Activated naive CD8-positive, alpha-beta T cell (primary cell): Measurements from ENCODE around the gene GARNL3.

Experiments
- H3K27ac Mint-ChIP-seq: one replicate; pipeline ENCODE4 v1.8.0; 2021; ENCODE audit warnings: mixed read lengths
- H3K27me3 Mint-ChIP-seq: one replicate; pipeline ENCODE4 v1.8.0; 2021; ENCODE audit warnings: mixed read lengths
- H3K36me3 Mint-ChIP-seq: one replicate; pipeline ENCODE4 v1.8.0; 2021; ENCODE audit warnings: mixed read lengths
- H3K4me1 Mint-ChIP-seq: one replicate; pipeline ENCODE4 v1.8.0; 2021; ENCODE audit warnings: low read depth, mixed read lengths
- H3K4me3 Mint-ChIP-seq: one replicate; pipeline ENCODE4 v1.8.0; 2021; ENCODE audit warnings: mild to moderate bottlenecking, mixed read lengths
- H3K9me3 Mint-ChIP-seq: one replicate; pipeline ENCODE4 v1.8.0; 2021; ENCODE audit warnings: low read depth, mixed read lengths

GARNL3 gene

GRCh38 chr9:127356906-127357305, 92.3 kb downstream of the GARNL3 start:
- H3K27ac Mint-ChIP-seq: no peak overlapping the region
- H3K4me1 Mint-ChIP-seq: no peaks in the 10 kb centered on the region

GRCh38 chr9:127358023-127358535, 93.5 kb downstream of the GARNL3 start:
- Mint-ChIP-seq H3K27me3 (peaks cover 14% of the 10 kb centered on the region), H3K27ac (no peak overlapping the region), H3K4me3 (no peak overlapping the region), H3K9me3 (no peaks in the 10 kb centered on the region), H3K4me1 (no peaks in the 10 kb centered on the region), H3K36me3 (peaks cover 6% of the 10 kb centered on the region)

More at GRCh38 chr9:127356906-127357305, 92.3 kb downstream of the GARNL3 start:
- Mint-ChIP-seq H3K4me3 (no peak overlapping the region), H3K27me3 (peaks cover 16% of the 10 kb centered on the region), H3K36me3 (peaks cover 6% of the 10 kb centered on the region), H3K9me3 (no peaks in the 10 kb centered on the region)

DNA sequence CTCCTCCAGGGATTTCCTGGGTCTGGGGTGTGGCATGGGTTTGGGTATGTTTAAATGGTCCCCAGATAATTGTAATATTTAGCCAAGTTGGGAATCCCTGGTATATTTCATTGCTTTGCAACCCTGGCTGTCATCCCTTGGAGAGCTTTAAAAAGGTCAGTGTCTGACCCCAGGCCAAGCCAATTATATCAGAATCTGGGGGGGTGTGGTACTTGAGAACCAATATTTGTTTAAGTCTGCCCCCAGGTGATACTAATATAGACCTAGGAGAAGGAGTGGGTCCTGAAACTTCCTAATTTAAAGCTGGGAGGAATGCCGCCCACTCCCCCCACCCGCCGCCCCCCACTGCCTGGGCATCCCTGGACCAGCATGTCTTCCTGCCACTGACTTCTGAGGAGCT, 94.2 kb downstream of the GARNL3 start:
- Mint-ChIP-seq H3K4me1 (no peaks in the 10 kb centered on the region), H3K36me3 (peaks cover 6% of the 10 kb centered on the region), H3K27ac (no peak overlapping the region), H3K27me3 (peaks cover 14% of the 10 kb centered on the region), H3K9me3 (no peaks in the 10 kb centered on the region), H3K4me3 (no peak overlapping the region)

DNA sequence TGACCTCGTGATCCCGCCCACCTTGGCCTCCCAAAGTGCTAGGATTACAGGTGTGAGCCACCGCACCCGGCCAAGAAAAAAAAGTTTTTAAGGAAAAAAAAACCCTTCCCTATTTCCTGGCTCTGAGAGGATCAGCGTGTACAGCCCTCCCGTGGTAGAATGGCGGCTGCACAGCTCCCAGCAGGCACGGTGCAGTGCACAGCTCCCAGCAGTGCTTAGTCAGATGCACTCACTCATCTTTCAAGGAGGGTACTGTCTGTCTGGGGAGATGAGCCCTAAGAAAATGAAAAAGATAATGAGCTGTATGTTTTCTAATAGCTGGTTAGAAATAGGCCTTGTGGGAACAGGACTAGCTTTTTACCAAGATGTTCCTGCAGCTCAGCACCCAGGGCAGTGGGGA, 95.7 kb downstream of the GARNL3 start:
- peaks cover 12% of the 10 kb centered on the region for H3K27me3 Mint-ChIP-seq
- no peaks in the 10 kb centered on the region for H3K9me3 Mint-ChIP-seq
- H3K27ac Mint-ChIP-seq: no peak overlapping the region
- no peaks in the 10 kb centered on the region for H3K4me1 Mint-ChIP-seq
- peaks cover 5% of the 10 kb centered on the region for H3K36me3 Mint-ChIP-seq
- H3K4me3 Mint-ChIP-seq: no peak overlapping the region

DNA sequence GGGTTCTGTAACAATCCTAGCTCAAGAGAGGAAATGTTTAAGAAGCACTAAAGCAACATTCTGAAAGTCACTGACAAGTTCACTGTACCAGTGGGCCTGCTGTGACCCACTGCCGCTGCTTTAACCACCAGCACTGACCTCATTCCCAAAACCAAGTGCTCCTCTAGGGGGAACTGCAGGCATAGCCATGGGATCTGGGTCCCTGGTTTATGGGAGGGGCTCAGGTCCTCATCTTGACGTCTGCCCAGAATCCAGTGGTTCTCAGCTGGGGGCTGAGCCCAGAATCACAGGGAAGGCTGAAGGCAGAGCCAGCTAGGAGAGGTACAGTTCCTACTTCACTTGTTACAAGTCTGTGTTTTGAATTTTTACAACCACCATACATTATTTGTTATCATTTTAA, 96.3 kb downstream of the GARNL3 start:
- H3K27ac Mint-ChIP-seq: no peak overlapping the region
- H3K4me3 Mint-ChIP-seq: no peak overlapping the region
- no peaks in the 10 kb centered on the region for H3K4me1 Mint-ChIP-seq
- H3K9me3 Mint-ChIP-seq: no peaks in the 10 kb centered on the region
- H3K36me3 Mint-ChIP-seq: peaks cover under 1% of the 10 kb centered on the region
- peaks cover 7% of the 10 kb centered on the region for H3K27me3 Mint-ChIP-seq

DNA sequence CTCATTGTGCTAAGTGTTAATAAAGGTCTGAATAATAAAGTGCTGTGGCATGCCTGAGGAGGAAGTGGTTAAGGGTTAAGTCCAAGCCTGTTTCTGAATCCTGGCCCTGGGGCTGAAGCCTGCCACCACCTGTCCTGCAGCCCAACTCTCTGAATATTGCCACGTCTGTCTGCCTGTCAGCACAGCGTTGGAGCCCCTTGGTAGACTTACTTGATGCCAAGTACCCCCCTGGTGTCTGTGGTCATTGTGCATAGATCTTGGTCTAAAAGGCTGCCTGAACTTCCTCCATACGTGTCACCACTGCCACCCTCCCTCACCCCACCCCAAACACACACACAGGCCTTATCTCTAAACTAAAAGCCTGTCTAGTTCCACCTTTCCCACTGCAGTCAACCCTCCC, 97.0 kb downstream of the GARNL3 start:
- Mint-ChIP-seq H3K4me3 (no peak overlapping the region), H3K27me3 (peaks cover 3% of the 10 kb centered on the region), H3K9me3 (no peaks in the 10 kb centered on the region), H3K36me3 (no peaks in the 10 kb centered on the region), H3K27ac (no peak overlapping the region), H3K4me1 (no peaks in the 10 kb centered on the region)

- Mint-ChIP-seq H3K27me3 (peaks cover 9% of the 10 kb centered on the region), H3K36me3 (no peaks in the 10 kb centered on the region), H3K4me1 (no peaks in the 10 kb centered on the region), H3K9me3 (no peaks in the 10 kb centered on the region), H3K4me3 (no peak overlapping the region), H3K27ac (no peak overlapping the region)
These were observed 98.3 kb downstream of the GARNL3 start for GRCh38 chr9:127362829-127363228.

- no peaks in the 10 kb centered on the region for H3K36me3 Mint-ChIP-seq
- no peak overlapping the region for H3K4me3 Mint-ChIP-seq
- H3K27me3 Mint-ChIP-seq: peaks cover 23% of the 10 kb centered on the region
- no peaks in the 10 kb centered on the region for H3K4me1 Mint-ChIP-seq
- H3K27ac Mint-ChIP-seq: no peak overlapping the region
- no peaks in the 10 kb centered on the region for H3K9me3 Mint-ChIP-seq
These were observed 100.9 kb downstream of the GARNL3 start for GRCh38 chr9:127365461-127365860.

DNA sequence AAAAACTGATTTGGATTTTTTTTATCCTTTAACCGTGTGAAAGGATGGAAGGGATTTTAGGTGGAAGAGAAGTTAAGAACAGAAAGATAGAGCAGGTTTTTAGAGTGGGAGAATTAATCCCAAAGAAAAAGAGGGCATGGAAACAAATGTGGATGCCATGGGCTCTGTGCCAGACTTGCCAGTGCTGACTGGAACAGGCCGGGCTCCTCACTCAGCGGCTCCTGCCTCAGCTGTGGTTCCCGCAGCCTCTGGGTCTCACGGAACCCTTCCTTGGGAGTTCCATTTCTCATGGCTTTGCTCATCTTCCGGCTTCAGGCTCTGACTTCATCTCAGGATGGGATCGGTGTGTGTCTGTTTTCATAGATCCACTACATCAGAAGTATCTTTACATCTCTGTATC, 102.0 kb downstream of the GARNL3 start:
- H3K4me1 Mint-ChIP-seq: no peaks in the 10 kb centered on the region
- H3K36me3 Mint-ChIP-seq: no peaks in the 10 kb centered on the region
- no peaks in the 10 kb centered on the region for H3K9me3 Mint-ChIP-seq
- no peak overlapping the region for H3K27ac Mint-ChIP-seq
- no peak overlapping the region for H3K4me3 Mint-ChIP-seq
- H3K27me3 Mint-ChIP-seq: peaks cover 32% of the 10 kb centered on the region

DNA sequence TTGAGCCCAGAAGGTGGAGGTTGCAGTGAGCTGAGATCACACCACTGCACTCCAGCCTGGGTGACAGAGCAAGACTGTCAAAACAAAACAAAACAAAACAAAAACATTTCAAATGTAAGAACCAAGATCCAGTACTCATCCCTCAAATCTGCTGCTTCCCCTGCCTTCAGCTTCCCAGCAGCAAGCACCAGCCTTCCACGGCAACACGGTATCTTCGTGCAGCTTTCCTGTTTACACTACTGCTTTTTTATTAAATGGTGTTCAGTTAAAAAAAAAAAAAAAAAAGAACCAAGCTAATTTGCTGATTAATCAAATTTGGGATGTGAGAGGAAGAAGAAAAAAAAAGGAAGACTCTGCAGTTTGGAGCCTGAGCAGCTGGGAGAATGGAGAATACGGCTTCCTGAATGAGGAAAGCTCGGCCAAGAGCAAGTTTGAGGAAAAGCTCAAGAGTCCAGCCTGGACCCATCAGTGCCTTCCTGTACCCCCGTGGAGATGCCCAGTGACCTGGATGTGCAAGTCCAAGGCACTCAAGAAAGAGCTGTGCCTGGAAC, 104.4 kb downstream of the GARNL3 start:
- H3K4me3 Mint-ChIP-seq: no peak overlapping the region
- H3K27me3 Mint-ChIP-seq: peaks cover 44% of the 10 kb centered on the region
- H3K27ac Mint-ChIP-seq: no peak overlapping the region
- H3K36me3 Mint-ChIP-seq: no peaks in the 10 kb centered on the region
- H3K4me1 Mint-ChIP-seq: no peaks in the 10 kb centered on the region
- no peaks in the 10 kb centered on the region for H3K9me3 Mint-ChIP-seq

- Mint-ChIP-seq H3K4me3 (no peak overlapping the region), H3K27me3 (peaks cover 47% of the 10 kb centered on the region), H3K9me3 (no peaks in the 10 kb centered on the region), H3K27ac (no peak overlapping the region), H3K4me1 (no peaks in the 10 kb centered on the region), H3K36me3 (no peaks in the 10 kb centered on the region)
These were observed 104.9 kb downstream of the GARNL3 start for GRCh38 chr9:127369428-127369827.

GRCh38 chr9:127370147-127370579, 105.6 kb downstream of the GARNL3 start:
- Mint-ChIP-seq H3K27me3 (peaks cover 50% of the 10 kb centered on the region), H3K4me1 (no peaks in the 10 kb centered on the region), H3K4me3 (no peak overlapping the region), H3K27ac (no peak overlapping the region), H3K36me3 (no peaks in the 10 kb centered on the region), H3K9me3 (no peaks in the 10 kb centered on the region)

GRCh38 chr9:127370672-127371648, 106.4 kb downstream of the GARNL3 start:
- no peaks in the 10 kb centered on the region for H3K36me3 Mint-ChIP-seq
- H3K27me3 Mint-ChIP-seq: peaks cover 54% of the 10 kb centered on the region
- H3K4me3 Mint-ChIP-seq: no peak overlapping the region
- H3K4me1 Mint-ChIP-seq: no peaks in the 10 kb centered on the region
- H3K27ac Mint-ChIP-seq: no peak overlapping the region
- no peaks in the 10 kb centered on the region for H3K9me3 Mint-ChIP-seq

DNA sequence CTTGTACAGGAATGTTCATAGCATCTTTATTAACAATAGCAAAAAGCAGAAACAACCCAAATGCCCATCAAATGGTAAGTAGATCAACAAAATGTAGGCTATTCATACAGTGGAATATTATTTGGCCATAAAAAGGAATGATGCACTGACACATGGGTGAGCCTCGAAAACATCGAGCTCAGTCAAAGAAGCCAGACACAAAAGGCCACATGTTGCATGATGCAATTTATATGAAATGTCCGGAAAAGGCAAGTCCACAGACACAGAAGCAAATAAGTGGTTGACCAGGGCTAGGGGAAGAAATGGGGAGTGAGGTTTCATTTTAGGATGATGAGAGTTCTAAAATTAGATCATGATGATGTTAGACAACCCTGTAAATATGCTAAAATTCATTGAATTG, 115.9 kb downstream of the GARNL3 start:
- peaks cover 8% of the 10 kb centered on the region for H3K36me3 Mint-ChIP-seq
- peaks cover 2% of the 10 kb centered on the region for H3K4me1 Mint-ChIP-seq
- H3K9me3 Mint-ChIP-seq: peaks cover 7% of the 10 kb centered on the region
- no peak overlapping the region for H3K27ac Mint-ChIP-seq
- H3K4me3 Mint-ChIP-seq: no peak overlapping the region
- peaks cover 45% of the 10 kb centered on the region for H3K27me3 Mint-ChIP-seq

DNA sequence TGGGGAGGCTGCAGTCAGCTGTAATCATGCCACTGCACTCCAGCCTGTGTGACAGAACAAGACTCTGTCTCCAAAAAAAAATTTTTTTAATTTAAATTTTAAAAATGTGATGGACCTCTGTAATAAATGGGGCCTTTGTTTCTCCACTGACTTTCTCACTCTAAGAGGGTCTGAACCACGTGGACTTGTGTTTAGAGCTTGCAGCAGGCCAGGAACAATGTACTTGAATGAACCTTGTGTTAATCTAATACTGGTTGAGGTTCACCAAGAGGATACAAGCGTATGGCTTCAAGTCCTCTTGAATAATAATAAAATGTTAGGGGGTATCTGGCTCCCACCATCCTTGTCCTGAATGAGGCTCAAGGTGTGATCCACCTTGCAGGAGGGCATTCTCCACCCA, 118.0 kb downstream of the GARNL3 start:
- Mint-ChIP-seq H3K4me3 (no peak overlapping the region), H3K36me3 (peaks cover 8% of the 10 kb centered on the region), H3K4me1 (peaks cover 12% of the 10 kb centered on the region), H3K27ac (no peak overlapping the region), H3K27me3 (peaks cover 50% of the 10 kb centered on the region), H3K9me3 (peaks cover 7% of the 10 kb centered on the region)
